HAP-1 (cell line): Measurements from ENCODE around the gene FUT9.
A peak's percentile ranks its signal among the peaks of the same experiment; 100 is the strongest.

Source experiments
- DNase-seq, 2 experiments: peaks; one replicate each; pipeline ENCODE4 v3.0.0-alpha.2; 2016 to 2020; ENCODE audit warnings: low spot score in 2 of 2
- H3K27me3 ChIP-seq: fragments of 250-450 bp; sonication (Bioruptor Pico); 2 replicates; pipeline ENCODE4 v1.5.1; 2020; ENCODE audit warnings: low read depth, mild to moderate bottlenecking, moderate library complexity
- H3K36me3 ChIP-seq: fragments of 250-450 bp; sonication (Bioruptor Pico); replicated peaks from 2 replicates; pipeline ENCODE4 v1.5.1; 2020; ENCODE audit warnings: mild to moderate bottlenecking
- H3K4me1 ChIP-seq: fragments of 250-450 bp; sonication (Bioruptor Pico); 2 replicates; pipeline ENCODE4 v1.5.1; 2020; ENCODE audit warnings: mild to moderate bottlenecking
- H3K4me3 ChIP-seq: fragments of 250-450 bp; sonication (Bioruptor Pico); 2 replicates; pipeline ENCODE4 v1.5.1; 2020; ENCODE audit warnings: mild to moderate bottlenecking, moderate library complexity
- H3K9me3 ChIP-seq: fragments of 250-450 bp; sonication (Bioruptor Pico); 2 replicates; pipeline ENCODE4 v1.5.1; 2020; ENCODE audit warnings: mild to moderate bottlenecking, moderate library complexity
- in situ Hi-C: fragments of 300-500 bp; cut with MboI; formaldehyde crosslinking; loops from 3 replicates; pipeline ENCODE4 v1.14.3; 2020; ENCODE audit warnings: low sequenced_read_pairs, inconsistent platforms, mixed read lengths

Gene FUT9

GRCh38 chr6:96157018-96157565 lies 141.3 kb downstream of the FUT9 start:
- DNase-seq, result peak; percentile 10 to 87
- in situ Hi-C loops, result no loop called here
- Histone ChIP-seq H3K4me3 (no peak overlapping the region), H3K36me3 (no peaks in the 10 kb centered on the region), H3K9me3 (no peaks in the 10 kb centered on the region; the same call in 1 of the 2 replicates), H3K4me1 (peaks cover 22% of the 10 kb centered on the region), H3K27me3 (no peaks in the 10 kb centered on the region)

GRCh38 chr6:96162711-96163120 lies 146.9 kb downstream of the FUT9 start:
- no peak for DNase-seq
- Histone ChIP-seq H3K9me3 (no peaks in the 10 kb centered on the region), H3K4me3 (no peak overlapping the region), H3K4me1 (peaks cover 6% of the 10 kb centered on the region), H3K36me3 (no peaks in the 10 kb centered on the region), H3K27me3 (no peaks in the 10 kb centered on the region)
- in situ Hi-C loops, result no loop called here

- Histone ChIP-seq H3K4me3 (no peak overlapping the region), H3K4me1 (peaks cover 5% of the 10 kb centered on the region; the same call in 1 of the 2 replicates), H3K36me3 (no peaks in the 10 kb centered on the region), H3K27me3 (no peaks in the 10 kb centered on the region), H3K9me3 (no peaks in the 10 kb centered on the region)
- no peak for DNase-seq
- in situ Hi-C loops, result no loop called here
These were observed 149.0 kb downstream of the FUT9 start for GRCh38 chr6:96164802-96165201.

- H3K27me3 ChIP-seq, result no peaks in the 10 kb centered on the region
- H3K4me1 ChIP-seq, result no peaks in the 10 kb centered on the region
- no peak for DNase-seq
- no peak overlapping the region for H3K4me3 ChIP-seq
- in situ Hi-C loops, result no loop called here
- H3K36me3 ChIP-seq, result no peaks in the 10 kb centered on the region
- no peaks in the 10 kb centered on the region for H3K9me3 ChIP-seq
These were observed 155.3 kb downstream of the FUT9 start for GRCh38 chr6:96171112-96171511.

- in situ Hi-C loops, result no loop called here
- H3K36me3 ChIP-seq, result no peaks in the 10 kb centered on the region
- H3K27me3 ChIP-seq, result no peaks in the 10 kb centered on the region
- peaks cover 10% of the 10 kb centered on the region for H3K4me1 ChIP-seq
- H3K9me3 ChIP-seq, result peaks cover 7% of the 10 kb centered on the region; the same call in 1 of the 2 replicates
- no peak overlapping the region for H3K4me3 ChIP-seq
- DNase-seq, result peak; percentile 53 to 93
These were observed 169.0 kb downstream of the FUT9 start for GRCh38 chr6:96184798-96185197.

- no peak for DNase-seq
These were observed 170.3 kb downstream of the FUT9 start for GRCh38 chr6:96186094-96186493.

GRCh38 chr6:96186516-96187195 lies 170.9 kb downstream of the FUT9 start:
- peaks cover 10% of the 10 kb centered on the region for H3K4me1 ChIP-seq
- no peaks in the 10 kb centered on the region for H3K27me3 ChIP-seq
- H3K4me3 ChIP-seq, result no peak overlapping the region
- in situ Hi-C loops, result no loop called here
- no peak for DNase-seq
- H3K36me3 ChIP-seq, result no peaks in the 10 kb centered on the region
- peaks cover 7% of the 10 kb centered on the region; the same call in 1 of the 2 replicates for H3K9me3 ChIP-seq

More at GRCh38 chr6:96186094-96186493, 170.3 kb downstream of the FUT9 start:
- Histone ChIP-seq H3K36me3 (no peaks in the 10 kb centered on the region), H3K4me3 (no peak overlapping the region), H3K27me3 (no peaks in the 10 kb centered on the region), H3K4me1 (peaks cover 10% of the 10 kb centered on the region), H3K9me3 (peaks cover 7% of the 10 kb centered on the region; the same call in 1 of the 2 replicates)
- in situ Hi-C loops, result no loop called here

- Histone ChIP-seq H3K27me3 (no peaks in the 10 kb centered on the region), H3K4me1 (0 out of 2 replicates have a peak, but pooled peaks cover 2% of the 10 kb centered on the region), H3K9me3 (no peaks in the 10 kb centered on the region), H3K36me3 (no peaks in the 10 kb centered on the region), H3K4me3 (no peak overlapping the region)
- in situ Hi-C loops, result no loop called here
- DNase-seq, result no peak
These were observed 178.9 kb downstream of the FUT9 start for GRCh38 chr6:96194675-96195074.

GRCh38 chr6:96195272-96195671 lies 179.5 kb downstream of the FUT9 start:
- Histone ChIP-seq H3K9me3 (no peaks in the 10 kb centered on the region), H3K4me1 (0 out of 2 replicates have a peak, but pooled peaks cover 2% of the 10 kb centered on the region), H3K4me3 (no peak overlapping the region), H3K27me3 (no peaks in the 10 kb centered on the region), H3K36me3 (no peaks in the 10 kb centered on the region)
- in situ Hi-C loops, result no loop called here
- no peak for DNase-seq

- Histone ChIP-seq H3K36me3 (no peaks in the 10 kb centered on the region), H3K27me3 (no peaks in the 10 kb centered on the region), H3K4me1 (0 out of 2 replicates have a peak, but pooled peaks cover 2% of the 10 kb centered on the region), H3K4me3 (no peak overlapping the region), H3K9me3 (no peaks in the 10 kb centered on the region)
- in situ Hi-C loops, result no loop called here
- no peak for DNase-seq
These were observed 180.9 kb downstream of the FUT9 start for GRCh38 chr6:96196633-96197032.

GRCh38 chr6:96197241-96197640 lies 181.5 kb downstream of the FUT9 start:
- H3K9me3 ChIP-seq, result no peaks in the 10 kb centered on the region
- H3K4me1 ChIP-seq, result 0 out of 2 replicates have a peak, but pooled peaks cover 2% of the 10 kb centered on the region
- in situ Hi-C loops, result no loop called here
- no peak overlapping the region for H3K4me3 ChIP-seq
- no peak for DNase-seq
- no peaks in the 10 kb centered on the region for H3K36me3 ChIP-seq
- no peaks in the 10 kb centered on the region for H3K27me3 ChIP-seq

- in situ Hi-C loops, result no loop called here
- H3K36me3 ChIP-seq, result no peaks in the 10 kb centered on the region
- no peaks in the 10 kb centered on the region for H3K4me1 ChIP-seq
- DNase-seq, result no peak
- no peaks in the 10 kb centered on the region for H3K9me3 ChIP-seq
- H3K4me3 ChIP-seq, result no peak overlapping the region
- H3K27me3 ChIP-seq, result no peaks in the 10 kb centered on the region
These were observed 186.8 kb downstream of the FUT9 start for GRCh38 chr6:96202571-96202970.

GRCh38 chr6:96211341-96211740 lies 195.6 kb downstream of the FUT9 start:
- H3K9me3 ChIP-seq, result no peaks in the 10 kb centered on the region
- H3K27me3 ChIP-seq, result no peaks in the 10 kb centered on the region
- no peaks in the 10 kb centered on the region for H3K36me3 ChIP-seq
- in situ Hi-C loops, result no loop called here
- no peaks in the 10 kb centered on the region; the same call in 1 of the 2 replicates for H3K4me1 ChIP-seq
- no peak for DNase-seq
- no peak overlapping the region for H3K4me3 ChIP-seq

GRCh38 chr6:96212066-96212465 lies 196.3 kb downstream of the FUT9 start:
- Histone ChIP-seq H3K4me1 (no peaks in the 10 kb centered on the region; the same call in 1 of the 2 replicates), H3K27me3 (no peaks in the 10 kb centered on the region), H3K36me3 (no peaks in the 10 kb centered on the region), H3K4me3 (no peak overlapping the region), H3K9me3 (no peaks in the 10 kb centered on the region)
- in situ Hi-C loops, result no loop called here
- no peak for DNase-seq
